Measurements from ENCODE around the gene DOCK10. TPM values are rescaled to one million over a fixed set of nuclear protein-coding genes. Genes with fewer than 3 reads are reported as not detected.

DOCK10 gene
- total and polyA plus RNA-seq, 8 donors = 0.89 to 33.8 (median 3.2) TPM

DNA sequence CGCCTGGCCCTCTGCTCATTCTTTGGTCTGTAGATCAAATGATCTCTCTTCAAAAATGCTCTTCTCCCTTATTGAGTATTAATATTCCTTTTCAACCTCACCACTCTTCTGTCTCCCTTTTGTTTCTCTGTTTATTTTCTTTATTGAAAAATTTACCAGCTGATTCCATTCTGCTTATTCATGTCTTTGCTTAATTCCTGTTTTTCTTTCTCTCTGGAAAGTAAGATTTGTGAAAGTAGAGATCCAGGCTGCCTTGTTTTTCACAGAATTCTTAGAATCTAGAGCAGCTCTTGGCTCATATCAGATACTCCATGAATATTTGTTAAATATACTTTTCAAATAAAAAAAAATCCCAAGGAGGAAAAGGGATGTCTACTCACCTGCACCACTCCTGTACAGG is 157.0 kb downstream of the DOCK10 start:
- TF ChIP-seq POLR2A (IDR thresholded peaks at IDR 0.05) (no peak), POLR2AphosphoS5 (IDR thresholded peaks at IDR 0.05) (no peak), EP300 (IDR thresholded peaks at IDR 0.05) (no peak), CTCF (IDR thresholded peaks at IDR 0.05) (no peak)
- 93 to 100% (median 94%) methylated on average over 1 of the region's 1 CpG for WGBS, 5 donors
- no peak for DNase-seq
- Histone ChIP-seq H3K36me3 (no peaks in the 10 kb centered on the region), H3K27me3 (no peaks in the 10 kb centered on the region), H3K4me1 (peaks cover 0 to 3% (median 0%) of the 10 kb centered on the region in 4 donors), H3K4me3 (no peak overlapping the region), H3K27ac (no peak overlapping the region), H3K9me3 (no peaks in the 10 kb centered on the region)
- intact Hi-C loops (cut with DNase I; ENCODE audit: low total_unique reads) = no loop called here

- Histone ChIP-seq H3K27ac (no peak overlapping the region), H3K36me3 (no peaks in the 10 kb centered on the region), H3K9me3 (no peaks in the 10 kb centered on the region), H3K27me3 (no peaks in the 10 kb centered on the region), H3K4me3 (no peak overlapping the region), H3K4me1 (peaks cover 0 to 3% (median 0%) of the 10 kb centered on the region in 4 donors)
- TF ChIP-seq POLR2AphosphoS5 (IDR thresholded peaks at IDR 0.05) = no peak
- no peak for TF ChIP-seq POLR2A (IDR thresholded peaks at IDR 0.05)
- TF ChIP-seq CTCF (IDR thresholded peaks at IDR 0.05) = no peak
- TF ChIP-seq EP300 (IDR thresholded peaks at IDR 0.05) = no peak
- intact Hi-C loops (cut with DNase I; ENCODE audit: low total_unique reads) = no loop called here
- DNase-seq = no peak
- 55 to 73% (median 70%) methylated on average over 4 of the region's 4 CpGs for WGBS, 5 donors
Measured at GRCh38 chr2:224884188-224884587, 158.1 kb downstream of the DOCK10 start.

- no peak overlapping the region for H3K4me3 ChIP-seq
- H3K36me3 ChIP-seq = no peaks in the 10 kb centered on the region
- 26 to 45% (median 37%) methylated on average over 1 of the region's 1 CpG for WGBS, 5 donors
- TF ChIP-seq POLR2AphosphoS5 (IDR thresholded peaks at IDR 0.05) = no peak
- no peak for TF ChIP-seq EP300 (IDR thresholded peaks at IDR 0.05)
- TF ChIP-seq POLR2A (IDR thresholded peaks at IDR 0.05) = no peak
- TF ChIP-seq CTCF (IDR thresholded peaks at IDR 0.05) = no peak
- DNase-seq = no peak
- H3K4me1 ChIP-seq = peaks cover 0 to 3% (median 0%) of the 10 kb centered on the region in 4 donors
- no peak overlapping the region for H3K27ac ChIP-seq
- intact Hi-C loops (cut with DNase I; ENCODE audit: low total_unique reads) = no loop called here
- no peaks in the 10 kb centered on the region for H3K9me3 ChIP-seq
- H3K27me3 ChIP-seq = no peaks in the 10 kb centered on the region
Measured at GRCh38 chr2:224883700-224884099, 158.6 kb downstream of the DOCK10 start.

DNA sequence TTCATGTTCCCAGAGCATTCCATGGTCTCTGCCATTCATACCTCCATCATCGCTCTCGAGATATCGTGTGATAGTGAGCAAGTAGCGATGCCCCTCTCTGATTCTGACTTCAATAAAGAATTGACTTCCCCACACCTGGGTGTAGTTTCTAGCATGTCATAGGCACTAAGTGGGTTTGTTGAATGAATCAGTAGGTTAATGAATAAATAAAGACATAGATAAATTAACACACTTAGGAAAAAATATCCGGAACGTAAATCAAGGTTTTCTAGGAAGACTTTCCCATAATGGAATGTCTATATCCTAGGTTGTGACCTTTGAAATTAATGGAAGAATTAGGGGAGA is 159.1 kb downstream of the DOCK10 start:
- H3K4me3 ChIP-seq = no peak overlapping the region
- intact Hi-C loops (cut with DNase I; ENCODE audit: low total_unique reads) = no loop called here
- H3K36me3 ChIP-seq = no peaks in the 10 kb centered on the region
- H3K4me1 ChIP-seq = peaks cover 0 to 3% (median 0%) of the 10 kb centered on the region in 4 donors
- WGBS, 5 donors = 92 to 99% (median 98%) methylated on average over 6 of the region's 6 CpGs
- H3K27me3 ChIP-seq = no peaks in the 10 kb centered on the region
- no peak for DNase-seq
- no peaks in the 10 kb centered on the region for H3K9me3 ChIP-seq
- TF ChIP-seq POLR2A (IDR thresholded peaks at IDR 0.05) (no peak), EP300 (IDR thresholded peaks at IDR 0.05) (no peak), POLR2AphosphoS5 (IDR thresholded peaks at IDR 0.05) (no peak), CTCF (IDR thresholded peaks at IDR 0.05) (no peak)
- H3K27ac ChIP-seq = no peak overlapping the region

Measured in stomach (tissue), 9 donors.